HG03108 (cell line): ENCODE results near the gene TMEM37.

Experiments
- ATAC-seq: cut with Tn5 transposase; IDR thresholded peaks from one replicate; pipeline ENCODE4 v1.9.1; 2021; ENCODE audit warnings: moderate library complexity; ENCODE audit not compliant: unreplicated experiment

TMEM37 gene

GRCh38 chr2:119476301-119477112, 44.9 kb downstream of the TMEM37 start:
- ATAC-seq: peak; percentile 60

- no peak for ATAC-seq
Observed at GRCh38 chr2:119477113-119477505, 45.5 kb downstream of the TMEM37 start.

- ATAC-seq: no peak
Observed at GRCh38 chr2:119478188-119478977, 46.7 kb downstream of the TMEM37 start.

GRCh38 chr2:119478978-119479295, 47.3 kb downstream of the TMEM37 start:
- ATAC-seq: no peak

- ATAC-seq: no peak
Observed at GRCh38 chr2:119480184-119480583, 48.5 kb downstream of the TMEM37 start.

- no peak for ATAC-seq
Observed at GRCh38 chr2:119480718-119481142, 49.1 kb downstream of the TMEM37 start.

GRCh38 chr2:119481501-119482455, 50.1 kb downstream of the TMEM37 start:
- no peak for ATAC-seq

GRCh38 chr2:119482481-119483394, 51.1 kb downstream of the TMEM37 start:
- no peak for ATAC-seq

GRCh38 chr2:119483395-119483753, 51.7 kb downstream of the TMEM37 start:
- ATAC-seq: no peak

- ATAC-seq: no peak
Observed at GRCh38 chr2:119483896-119484718, 52.5 kb downstream of the TMEM37 start.

- no peak for ATAC-seq
Observed at GRCh38 chr2:119484834-119485233, 53.2 kb downstream of the TMEM37 start.

GRCh38 chr2:119485336-119486110, 53.9 kb downstream of the TMEM37 start:
- no peak for ATAC-seq

GRCh38 chr2:119486196-119486827, 54.7 kb downstream of the TMEM37 start:
- no peak for ATAC-seq

GRCh38 chr2:119486886-119487285, 55.2 kb downstream of the TMEM37 start:
- no peak for ATAC-seq

- peak; percentile 83 for ATAC-seq
Observed at GRCh38 chr2:119487434-119488244, 56.0 kb downstream of the TMEM37 start.
